IPS DF 19.7 (cell line): Measurements from ENCODE around the gene ATP11A.

Source experiments
- DNase-seq: peaks from one replicate; pipeline ENCODE4 v3.0.0-alpha.2; 2013; ENCODE audit warnings: low read depth, low spot score

Gene ATP11A

GRCh38 chr13:112689303-112690245 is at the start of gene ATP11A:
Gene ATP11A, plus strand, starts transcription at chr13:112690038. Its CDS starts 379 bp downstream, at chr13:112690417.
- no peak for DNase-seq

GRCh38 chr13:112641456-112642089 is 48.3 kb upstream of the ATP11A start:
- DNase-seq: no peak

- DNase-seq: no peak
Observed at GRCh38 chr13:112642090-112642460, 47.8 kb upstream of the ATP11A start.

GRCh38 chr13:112643759-112644459 is 45.9 kb upstream of the ATP11A start:
- no peak for DNase-seq

- DNase-seq: no peak
Observed at GRCh38 chr13:112645327-112645914, 44.4 kb upstream of the ATP11A start.

- DNase-seq: no peak
Observed at GRCh38 chr13:112647256-112647655, 42.6 kb upstream of the ATP11A start.

- DNase-seq: no peak
Observed at GRCh38 chr13:112648101-112648500, 41.7 kb upstream of the ATP11A start.

GRCh38 chr13:112648966-112649690 is 40.7 kb upstream of the ATP11A start:
- no peak for DNase-seq

- no peak for DNase-seq
Observed at GRCh38 chr13:112651311-112651710, 38.5 kb upstream of the ATP11A start.

GRCh38 chr13:112651750-112652511 is 37.9 kb upstream of the ATP11A start:
- no peak for DNase-seq

GRCh38 chr13:112652512-112653070 is 37.2 kb upstream of the ATP11A start:
- DNase-seq: no peak

- no peak for DNase-seq
Observed at GRCh38 chr13:112653071-112653470, 36.8 kb upstream of the ATP11A start.

- no peak for DNase-seq
Observed at GRCh38 chr13:112655913-112656312, 33.9 kb upstream of the ATP11A start.

GRCh38 chr13:112657850-112658445 is 31.9 kb upstream of the ATP11A start:
- DNase-seq: no peak

- no peak for DNase-seq
Observed at GRCh38 chr13:112658808-112659207, 31.0 kb upstream of the ATP11A start.

GRCh38 chr13:112661291-112661690 is 28.5 kb upstream of the ATP11A start:
- no peak for DNase-seq

GRCh38 chr13:112664501-112665203 is 25.2 kb upstream of the ATP11A start:
- DNase-seq: no peak

GRCh38 chr13:112668924-112669323 is 20.9 kb upstream of the ATP11A start:
- DNase-seq: no peak

- no peak for DNase-seq
Observed at GRCh38 chr13:112669881-112670499, 19.8 kb upstream of the ATP11A start.
